ENCODE measurements around the gene MIF.

DNA sequence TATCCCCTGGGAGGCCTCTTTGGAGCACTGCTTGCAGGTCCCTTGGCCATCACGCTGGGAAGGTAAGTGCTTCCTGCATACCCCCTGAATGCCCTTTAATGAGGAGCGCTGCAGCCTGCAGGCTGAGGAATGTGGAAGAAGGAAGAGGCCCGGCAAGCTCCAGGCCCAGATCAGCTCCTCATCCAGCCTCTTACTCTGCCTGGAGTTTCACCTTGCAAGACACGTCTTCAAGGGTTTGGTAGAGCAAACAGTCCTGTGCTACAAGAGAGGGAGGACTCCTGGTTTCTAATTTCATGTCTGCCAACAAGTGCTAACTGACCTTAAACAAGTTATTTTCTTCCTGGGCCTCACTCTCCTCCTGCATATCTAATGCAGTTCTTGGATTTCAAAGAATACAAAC, 25.6 kb upstream of the MIF start:
- TF ChIP-seq, protein P1, sequence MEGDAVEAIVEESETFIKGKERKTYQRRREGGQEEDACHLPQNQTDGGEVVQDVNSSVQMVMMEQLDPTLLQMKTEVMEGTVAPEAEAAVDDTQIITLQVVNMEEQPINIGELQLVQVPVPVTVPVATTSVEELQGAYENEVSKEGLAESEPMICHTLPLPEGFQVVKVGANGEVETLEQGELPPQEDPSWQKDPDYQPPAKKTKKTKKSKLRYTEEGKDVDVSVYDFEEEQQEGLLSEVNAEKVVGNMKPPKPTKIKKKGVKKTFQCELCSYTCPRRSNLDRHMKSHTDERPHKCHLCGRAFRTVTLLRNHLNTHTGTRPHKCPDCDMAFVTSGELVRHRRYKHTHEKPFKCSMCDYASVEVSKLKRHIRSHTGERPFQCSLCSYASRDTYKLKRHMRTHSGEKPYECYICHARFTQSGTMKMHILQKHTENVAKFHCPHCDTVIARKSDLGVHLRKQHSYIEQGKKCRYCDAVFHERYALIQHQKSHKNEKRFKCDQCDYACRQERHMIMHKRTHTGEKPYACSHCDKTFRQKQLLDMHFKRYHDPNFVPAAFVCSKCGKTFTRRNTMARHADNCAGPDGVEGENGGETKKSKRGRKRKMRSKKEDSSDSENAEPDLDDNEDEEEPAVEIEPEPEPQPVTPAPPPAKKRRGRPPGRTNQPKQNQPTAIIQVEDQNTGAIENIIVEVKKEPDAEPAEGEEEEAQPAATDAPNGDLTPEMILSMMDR (IDR thresholded peaks at IDR 0.05): no peak
- no peak for TF ChIP-seq POLR2A (IDR thresholded peaks at IDR 0.05)

Measured in thyroid gland (tissue), 4 donors.